ENCODE data around the gene MYO3B.

MYO3B gene

DNA sequence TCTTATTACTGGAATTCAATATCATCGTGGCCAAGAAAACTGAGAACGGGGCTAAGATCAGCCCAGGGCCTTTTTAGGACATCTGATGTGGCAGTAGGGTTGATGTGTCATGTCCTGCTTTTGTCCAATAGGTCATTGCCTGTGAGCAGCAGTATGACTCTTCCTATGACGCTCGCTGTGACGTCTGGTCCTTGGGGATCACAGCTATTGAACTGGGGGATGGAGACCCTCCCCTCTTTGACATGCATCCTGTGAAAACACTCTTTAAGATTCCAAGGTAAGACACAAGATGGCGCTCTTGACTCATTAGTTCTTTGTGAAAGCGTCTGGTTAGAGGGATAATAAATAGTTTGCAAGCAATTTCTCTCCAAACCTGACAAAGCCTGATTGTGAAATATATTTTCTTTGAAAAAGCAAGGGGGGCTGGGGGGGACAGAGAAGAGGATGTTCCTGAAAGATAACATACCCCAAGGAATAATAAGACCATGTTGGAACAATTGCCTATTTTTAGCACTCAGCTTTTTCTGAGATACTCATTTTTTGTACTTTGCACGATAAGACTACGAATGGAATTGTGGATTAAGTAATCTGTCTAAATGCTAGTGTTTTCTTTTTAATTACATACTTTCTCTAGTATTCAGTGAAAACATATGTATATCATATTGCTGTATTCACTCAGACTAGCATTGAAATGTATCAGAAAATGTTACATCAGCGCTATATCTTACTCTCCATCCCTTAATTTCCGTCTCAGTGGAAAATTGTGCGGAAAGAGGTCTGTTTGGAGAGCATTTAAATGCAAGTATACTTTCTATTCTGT is 58.1 kb downstream of the MYO3B start:
- TF ChIP-seq SIN3A (IDR thresholded peaks at IDR 0.05; ENCODE audit: borderline replicate concordance, insufficient read depth, low read length) (no peak), POLR2AphosphoS5 (IDR thresholded peaks at IDR 0.05; ENCODE audit: low read depth, low read length) (no peak), TAF1 (IDR thresholded peaks at IDR 0.05; ENCODE audit: borderline replicate concordance, insufficient read depth, low read length) (no peak), FOXP2 (optimal IDR thresholded peaks at IDR 0.05; ENCODE audit: borderline replicate concordance, extremely low read depth, extremely low read length, insufficient read depth) (no peak)
- TF ChIP-seq, protein P1, sequence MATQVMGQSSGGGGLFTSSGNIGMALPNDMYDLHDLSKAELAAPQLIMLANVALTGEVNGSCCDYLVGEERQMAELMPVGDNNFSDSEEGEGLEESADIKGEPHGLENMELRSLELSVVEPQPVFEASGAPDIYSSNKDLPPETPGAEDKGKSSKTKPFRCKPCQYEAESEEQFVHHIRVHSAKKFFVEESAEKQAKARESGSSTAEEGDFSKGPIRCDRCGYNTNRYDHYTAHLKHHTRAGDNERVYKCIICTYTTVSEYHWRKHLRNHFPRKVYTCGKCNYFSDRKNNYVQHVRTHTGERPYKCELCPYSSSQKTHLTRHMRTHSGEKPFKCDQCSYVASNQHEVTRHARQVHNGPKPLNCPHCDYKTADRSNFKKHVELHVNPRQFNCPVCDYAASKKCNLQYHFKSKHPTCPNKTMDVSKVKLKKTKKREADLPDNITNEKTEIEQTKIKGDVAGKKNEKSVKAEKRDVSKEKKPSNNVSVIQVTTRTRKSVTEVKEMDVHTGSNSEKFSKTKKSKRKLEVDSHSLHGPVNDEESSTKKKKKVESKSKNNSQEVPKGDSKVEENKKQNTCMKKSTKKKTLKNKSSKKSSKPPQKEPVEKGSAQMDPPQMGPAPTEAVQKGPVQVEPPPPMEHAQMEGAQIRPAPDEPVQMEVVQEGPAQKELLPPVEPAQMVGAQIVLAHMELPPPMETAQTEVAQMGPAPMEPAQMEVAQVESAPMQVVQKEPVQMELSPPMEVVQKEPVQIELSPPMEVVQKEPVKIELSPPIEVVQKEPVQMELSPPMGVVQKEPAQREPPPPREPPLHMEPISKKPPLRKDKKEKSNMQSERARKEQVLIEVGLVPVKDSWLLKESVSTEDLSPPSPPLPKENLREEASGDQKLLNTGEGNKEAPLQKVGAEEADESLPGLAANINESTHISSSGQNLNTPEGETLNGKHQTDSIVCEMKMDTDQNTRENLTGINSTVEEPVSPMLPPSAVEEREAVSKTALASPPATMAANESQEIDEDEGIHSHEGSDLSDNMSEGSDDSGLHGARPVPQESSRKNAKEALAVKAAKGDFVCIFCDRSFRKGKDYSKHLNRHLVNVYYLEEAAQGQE (IDR thresholded peaks at IDR 0.05; ENCODE audit: insufficient read depth in 1 of 2, low read depth in 2 of 2, low read length in 2 of 2), result no peak

DNA sequence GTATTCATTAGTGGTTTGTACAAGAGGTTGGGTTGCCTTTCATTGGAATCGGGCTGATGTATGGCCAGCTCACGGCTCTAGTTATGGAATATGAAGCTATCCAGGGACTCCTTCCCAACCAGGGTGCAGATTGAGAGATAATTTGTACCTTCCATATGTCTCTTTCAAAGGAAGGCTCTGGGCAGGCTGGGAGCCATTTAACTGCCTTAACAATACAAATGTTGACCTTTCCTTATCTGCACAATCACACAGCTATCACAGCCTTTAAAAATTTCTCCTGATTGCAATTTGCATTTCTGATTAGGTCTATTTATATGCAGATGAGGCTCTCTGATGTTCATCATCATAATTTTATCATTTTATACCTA is 58.7 kb downstream of the MYO3B start:
- TF ChIP-seq POLR2AphosphoS5 (IDR thresholded peaks at IDR 0.05; ENCODE audit: low read depth, low read length), result no peak
- TF ChIP-seq, protein P1 (IDR thresholded peaks at IDR 0.05; ENCODE audit: insufficient read depth in 1 of 2, low read depth in 2 of 2, low read length in 2 of 2), result no peak
- TF ChIP-seq TAF1 (IDR thresholded peaks at IDR 0.05; ENCODE audit: borderline replicate concordance, insufficient read depth, low read length), result no peak
- no peak for TF ChIP-seq FOXP2 (optimal IDR thresholded peaks at IDR 0.05; ENCODE audit: borderline replicate concordance, extremely low read depth, extremely low read length, insufficient read depth)
- TF ChIP-seq SIN3A (IDR thresholded peaks at IDR 0.05; ENCODE audit: borderline replicate concordance, insufficient read depth, low read length), result no peak

DNA sequence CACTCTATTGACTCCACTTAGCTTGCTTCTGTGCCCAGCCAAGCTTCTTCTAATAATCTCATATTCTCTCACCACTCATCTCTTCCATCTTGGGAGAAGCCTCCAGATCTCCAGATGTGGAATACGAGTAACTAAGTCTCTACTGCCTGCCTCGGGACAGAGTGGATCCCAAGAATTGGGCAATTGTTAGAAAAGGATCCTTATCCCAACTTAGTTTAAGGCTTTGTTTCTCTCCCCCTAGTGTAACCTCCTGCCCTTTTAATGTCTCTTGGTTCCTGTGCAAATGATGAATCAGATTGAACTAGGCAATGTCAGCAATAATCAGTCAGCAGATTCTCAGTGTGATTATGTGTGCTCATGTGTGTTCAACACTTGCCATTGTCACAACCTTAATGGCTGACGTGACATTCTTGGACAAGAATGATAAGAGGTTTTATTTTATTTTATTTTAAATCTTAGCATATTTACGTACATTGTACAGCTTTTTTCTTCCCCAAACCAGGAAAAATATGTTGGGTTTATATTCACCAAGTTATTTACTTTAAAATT is 59.7 kb downstream of the MYO3B start:
- no peak for TF ChIP-seq SIN3A (IDR thresholded peaks at IDR 0.05; ENCODE audit: borderline replicate concordance, insufficient read depth, low read length)

DNA sequence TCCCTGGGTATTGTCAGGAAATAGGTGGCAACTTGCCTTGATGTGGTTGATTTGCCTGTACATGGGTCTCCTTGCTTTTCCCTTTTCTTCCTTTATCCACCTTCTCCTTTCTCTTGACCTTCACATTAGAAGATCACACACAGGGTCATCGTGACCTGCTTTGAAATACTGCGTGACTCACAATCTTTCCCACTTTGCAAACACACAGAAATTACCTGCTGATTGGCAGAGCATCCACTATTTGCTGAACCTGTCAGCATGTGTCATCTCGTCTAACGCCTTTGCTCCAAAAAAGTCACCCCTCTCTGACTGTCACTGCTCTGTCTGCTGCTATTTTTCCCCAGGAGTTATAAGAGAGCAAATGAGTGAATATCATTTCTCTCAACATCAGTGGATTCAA is 60.8 kb downstream of the MYO3B start:
- TF ChIP-seq TAF1 (IDR thresholded peaks at IDR 0.05; ENCODE audit: borderline replicate concordance, insufficient read depth, low read length), result no peak
- TF ChIP-seq POLR2AphosphoS5 (IDR thresholded peaks at IDR 0.05; ENCODE audit: low read depth, low read length), result no peak
- TF ChIP-seq, protein P1 (IDR thresholded peaks at IDR 0.05; ENCODE audit: insufficient read depth in 1 of 2, low read depth in 2 of 2, low read length in 2 of 2), result no peak
- TF ChIP-seq FOXP2 (optimal IDR thresholded peaks at IDR 0.05; ENCODE audit: borderline replicate concordance, extremely low read depth, extremely low read length, insufficient read depth), result no peak

DNA sequence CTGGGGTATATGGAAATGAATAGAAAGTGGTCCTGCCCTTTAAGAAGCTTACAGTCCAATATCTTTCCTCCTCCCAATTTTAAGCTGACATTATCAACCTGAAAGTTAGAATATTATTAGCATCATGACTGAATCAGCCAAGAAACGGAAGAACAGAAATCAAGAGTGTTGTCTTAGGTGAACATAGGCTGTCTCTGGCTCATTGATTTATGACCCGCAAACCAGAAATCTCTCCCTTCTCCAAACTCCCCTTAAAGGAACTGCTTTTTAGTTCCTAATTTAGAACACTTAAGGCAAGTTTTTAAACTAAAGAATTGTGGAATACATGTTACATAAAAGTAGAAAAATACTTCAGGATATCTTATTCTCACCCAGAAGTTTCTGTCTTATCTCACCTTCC is 62.7 kb downstream of the MYO3B start:
- no peak for TF ChIP-seq SIN3A (IDR thresholded peaks at IDR 0.05; ENCODE audit: borderline replicate concordance, insufficient read depth, low read length)
- no peak for TF ChIP-seq POLR2AphosphoS5 (IDR thresholded peaks at IDR 0.05; ENCODE audit: low read depth, low read length)
- TF ChIP-seq, protein P1 (IDR thresholded peaks at IDR 0.05; ENCODE audit: insufficient read depth in 1 of 2, low read depth in 2 of 2, low read length in 2 of 2), result no peak
- TF ChIP-seq FOXP2 (optimal IDR thresholded peaks at IDR 0.05; ENCODE audit: borderline replicate concordance, extremely low read depth, extremely low read length, insufficient read depth), result no peak
- TF ChIP-seq TAF1 (IDR thresholded peaks at IDR 0.05; ENCODE audit: borderline replicate concordance, insufficient read depth, low read length), result no peak
